ENCODE data around the gene CARS2.

The CARS2 gene

GRCh38 chr13:110605132-110605531 lies 100.8 kb downstream of the CARS2 start:
- H3K4me3 Mint-ChIP-seq = no peak overlapping the region
- H3K36me3 Mint-ChIP-seq (ENCODE audit: low read depth) = peaks cover 11% of the 10 kb centered on the region
- H3K27ac Mint-ChIP-seq = no peak overlapping the region
- peaks cover 26% of the 10 kb centered on the region for H3K9me3 Mint-ChIP-seq
- H3K4me1 Mint-ChIP-seq = peaks cover 13% of the 10 kb centered on the region
- TF ChIP-seq, protein P1, sequence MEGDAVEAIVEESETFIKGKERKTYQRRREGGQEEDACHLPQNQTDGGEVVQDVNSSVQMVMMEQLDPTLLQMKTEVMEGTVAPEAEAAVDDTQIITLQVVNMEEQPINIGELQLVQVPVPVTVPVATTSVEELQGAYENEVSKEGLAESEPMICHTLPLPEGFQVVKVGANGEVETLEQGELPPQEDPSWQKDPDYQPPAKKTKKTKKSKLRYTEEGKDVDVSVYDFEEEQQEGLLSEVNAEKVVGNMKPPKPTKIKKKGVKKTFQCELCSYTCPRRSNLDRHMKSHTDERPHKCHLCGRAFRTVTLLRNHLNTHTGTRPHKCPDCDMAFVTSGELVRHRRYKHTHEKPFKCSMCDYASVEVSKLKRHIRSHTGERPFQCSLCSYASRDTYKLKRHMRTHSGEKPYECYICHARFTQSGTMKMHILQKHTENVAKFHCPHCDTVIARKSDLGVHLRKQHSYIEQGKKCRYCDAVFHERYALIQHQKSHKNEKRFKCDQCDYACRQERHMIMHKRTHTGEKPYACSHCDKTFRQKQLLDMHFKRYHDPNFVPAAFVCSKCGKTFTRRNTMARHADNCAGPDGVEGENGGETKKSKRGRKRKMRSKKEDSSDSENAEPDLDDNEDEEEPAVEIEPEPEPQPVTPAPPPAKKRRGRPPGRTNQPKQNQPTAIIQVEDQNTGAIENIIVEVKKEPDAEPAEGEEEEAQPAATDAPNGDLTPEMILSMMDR (IDR thresholded peaks at IDR 0.05) = no peak
- H3K27me3 Mint-ChIP-seq (ENCODE audit: low read depth, poor library complexity) = peaks cover 6% of the 10 kb centered on the region
- no peak for DNase-seq

GRCh38 chr13:110600980-110601379 lies 104.9 kb downstream of the CARS2 start:
- peaks cover 12% of the 10 kb centered on the region for H3K9me3 Mint-ChIP-seq
- TF ChIP-seq, protein P1 (IDR thresholded peaks at IDR 0.05) = no peak
- no peak overlapping the region for H3K4me3 Mint-ChIP-seq
- H3K4me1 Mint-ChIP-seq = peaks cover 36% of the 10 kb centered on the region
- DNase-seq = no peak
- peaks cover 6% of the 10 kb centered on the region for H3K27me3 Mint-ChIP-seq (ENCODE audit: low read depth, poor library complexity)
- H3K36me3 Mint-ChIP-seq (ENCODE audit: low read depth) = peaks cover 5% of the 10 kb centered on the region
- no peak overlapping the region for H3K27ac Mint-ChIP-seq

DNA sequence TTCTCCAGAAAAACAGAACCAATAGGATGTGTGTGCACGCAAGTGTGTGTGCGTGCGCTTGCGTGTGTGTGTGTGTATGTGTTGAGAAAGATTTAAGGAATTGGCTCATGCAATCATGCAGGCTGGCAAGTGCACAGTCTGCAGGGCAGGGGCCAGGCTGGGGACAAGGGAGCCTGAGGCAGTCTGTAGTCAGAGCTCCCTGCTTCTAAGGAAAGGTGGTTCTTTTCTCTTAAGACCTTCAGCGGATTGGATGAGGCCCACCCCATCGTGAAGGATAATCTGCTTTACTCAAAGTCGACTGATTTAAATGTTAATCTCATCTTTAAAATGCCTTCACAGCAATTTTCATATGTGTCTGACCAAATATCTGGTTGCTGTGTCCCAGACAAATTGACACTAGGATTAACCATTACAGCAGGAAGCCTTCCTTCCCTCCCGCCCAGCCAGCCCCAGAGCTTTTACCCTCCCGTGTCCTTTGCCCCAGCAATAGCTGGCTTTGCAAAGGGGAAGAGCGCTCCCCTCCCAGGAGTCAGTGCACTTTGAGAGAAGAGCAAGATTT lies 105.6 kb downstream of the CARS2 start:
- peak overlapping the region; percentile 94 for H3K27ac Mint-ChIP-seq
- no peak for DNase-seq
- peaks cover 36% of the 10 kb centered on the region for H3K4me1 Mint-ChIP-seq
- peaks cover 12% of the 10 kb centered on the region for H3K9me3 Mint-ChIP-seq
- TF ChIP-seq, protein P1 (IDR thresholded peaks at IDR 0.05) = no peak
- H3K4me3 Mint-ChIP-seq = no peak overlapping the region
- H3K36me3 Mint-ChIP-seq (ENCODE audit: low read depth) = peaks cover 5% of the 10 kb centered on the region
- peaks cover 7% of the 10 kb centered on the region for H3K27me3 Mint-ChIP-seq (ENCODE audit: low read depth, poor library complexity)

DNA sequence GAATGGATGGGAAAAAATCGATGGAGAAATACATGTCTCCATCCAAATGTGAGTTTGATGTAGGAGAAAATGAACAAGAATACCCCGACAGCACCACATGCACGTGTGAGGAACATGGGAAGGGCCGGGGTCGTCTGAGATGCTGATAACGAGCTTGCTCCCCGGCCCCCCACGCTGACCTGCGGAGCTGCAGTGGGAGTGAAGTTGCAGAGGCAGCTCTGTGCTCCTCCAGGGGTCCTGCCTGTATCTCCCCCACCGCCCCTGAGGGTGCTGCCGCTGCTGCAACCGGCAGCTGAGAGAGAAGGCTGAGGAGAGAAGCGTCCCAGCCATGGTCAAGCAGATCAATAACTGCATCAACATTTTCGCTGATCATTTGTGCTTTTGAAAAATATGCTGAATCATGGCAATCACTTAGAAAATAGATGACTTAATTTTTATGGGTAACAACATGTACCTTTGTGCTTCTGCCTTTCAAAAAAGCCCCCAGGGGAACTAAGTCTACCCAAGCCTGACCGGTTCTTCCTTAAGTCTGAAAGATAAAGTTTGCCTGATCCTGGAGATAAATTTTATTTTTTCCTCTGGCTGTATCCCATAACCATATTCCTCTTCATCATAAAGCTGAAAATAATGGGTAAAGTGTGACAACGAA lies 108.8 kb downstream of the CARS2 start:
- peaks cover 6% of the 10 kb centered on the region for H3K27me3 Mint-ChIP-seq (ENCODE audit: low read depth, poor library complexity)
- no peaks in the 10 kb centered on the region for H3K36me3 Mint-ChIP-seq (ENCODE audit: low read depth)
- H3K4me3 Mint-ChIP-seq = no peak overlapping the region
- DNase-seq = no peak
- no peaks in the 10 kb centered on the region for H3K9me3 Mint-ChIP-seq
- TF ChIP-seq, protein P1 (IDR thresholded peaks at IDR 0.05) = no peak
- peaks cover 37% of the 10 kb centered on the region for H3K4me1 Mint-ChIP-seq
- peak overlapping the region; percentile 4 for H3K27ac Mint-ChIP-seq

GRCh38 chr13:110593430-110594130 lies 112.3 kb downstream of the CARS2 start:
- Mint-ChIP-seq H3K4me1 (peaks cover 20% of the 10 kb centered on the region), H3K27ac (peak overlapping the region; percentile 39), H3K9me3 (no peaks in the 10 kb centered on the region), H3K36me3 (ENCODE audit: low read depth) (no peaks in the 10 kb centered on the region), H3K4me3 (no peak overlapping the region), H3K27me3 (ENCODE audit: low read depth, poor library complexity) (peaks cover 7% of the 10 kb centered on the region)
- no peak for DNase-seq
- TF ChIP-seq, protein P1 (IDR thresholded peaks at IDR 0.05) = peak; percentile 57
